H7 (cell line): Measurements from ENCODE around the gene UFD1. TPM values are rescaled to one million over a fixed set of nuclear protein-coding genes. Genes with fewer than 3 reads are reported as not detected.

Source experiments
- DNase-seq: peaks from one replicate; pipeline ENCODE4 v3.0.0; 2012
- H3K27me3 ChIP-seq: 2 replicates; pipeline ENCODE4 v1.6.0; 2011; ENCODE audit warnings: mild to moderate bottlenecking, low read length; ENCODE audit not compliant: control insufficient read depth, insufficient read depth
- H3K36me3 ChIP-seq: replicated peaks from 2 replicates; pipeline ENCODE4 v1.5.1; 2011; ENCODE audit warnings: low read length; ENCODE audit not compliant: control insufficient read depth, insufficient read depth
- H3K4me3 ChIP-seq: 2 replicates; pipeline ENCODE4 v1.5.1; 2011; ENCODE audit warnings: low read depth, mild to moderate bottlenecking, control low read depth, low read length, moderate library complexity; ENCODE audit not compliant: insufficient read depth
- total RNA-seq: library from RNA; depleted of rRNA; stranded (reverse); fragments of >200 nt; shearing (Covaris generic); gene quantifications from 2 replicates; pipeline ENCODE4 v1.2.3, GENCODE V29; 2014

Gene UFD1
- total RNA-seq, 1 experiment from 2014 or later = 61.3 TPM

GRCh38 chr22:19429950-19430889 lies 48.8 kb downstream of the UFD1 start:
- no peaks in the 10 kb centered on the region for H3K27me3 ChIP-seq
- peaks cover 4% of the 10 kb centered on the region for H3K36me3 ChIP-seq
- peak; percentile 54 for DNase-seq
- H3K4me3 ChIP-seq = peak overlapping the region; percentile 82

- no peaks in the 10 kb centered on the region; the same call in 1 of the 2 replicates for H3K36me3 ChIP-seq
- H3K4me3 ChIP-seq = no peak overlapping the region
- no peaks in the 10 kb centered on the region for H3K27me3 ChIP-seq
- DNase-seq = no peak
Observed at GRCh38 chr22:19424186-19424500, 54.9 kb downstream of the UFD1 start.

- DNase-seq = no peak
- Histone ChIP-seq H3K36me3 (no peaks in the 10 kb centered on the region; the same call in 1 of the 2 replicates), H3K27me3 (no peaks in the 10 kb centered on the region), H3K4me3 (no peak overlapping the region)
Observed at GRCh38 chr22:19422440-19423301, 56.3 kb downstream of the UFD1 start.

GRCh38 chr22:19420321-19420720 lies 58.7 kb downstream of the UFD1 start:
- Histone ChIP-seq H3K27me3 (no peaks in the 10 kb centered on the region), H3K36me3 (no peaks in the 10 kb centered on the region; the same call in 1 of the 2 replicates), H3K4me3 (no peak overlapping the region)
- no peak for DNase-seq

- no peak for DNase-seq
Observed at GRCh38 chr22:19419464-19420178, 59.4 kb downstream of the UFD1 start.

GRCh38 chr22:19419086-19419463 lies 59.9 kb downstream of the UFD1 start:
- H3K4me3 ChIP-seq = no peak overlapping the region
- no peaks in the 10 kb centered on the region for H3K36me3 ChIP-seq
- H3K27me3 ChIP-seq = no peaks in the 10 kb centered on the region
- DNase-seq = no peak

More at GRCh38 chr22:19419464-19420178, 59.4 kb downstream of the UFD1 start:
- H3K27me3 ChIP-seq = no peaks in the 10 kb centered on the region
- no peak overlapping the region for H3K4me3 ChIP-seq
- no peaks in the 10 kb centered on the region for H3K36me3 ChIP-seq

- peaks cover 11% of the 10 kb centered on the region for H3K36me3 ChIP-seq
- no peak for DNase-seq
- no peaks in the 10 kb centered on the region for H3K27me3 ChIP-seq
Observed at GRCh38 chr22:19412923-19413322, 66.1 kb downstream of the UFD1 start.

GRCh38 chr22:19412478-19412877 lies 66.5 kb downstream of the UFD1 start:
- Histone ChIP-seq H3K36me3 (peaks cover 15% of the 10 kb centered on the region), H3K4me3 (no peak overlapping the region), H3K27me3 (no peaks in the 10 kb centered on the region)
- DNase-seq = no peak

More at GRCh38 chr22:19412923-19413322, 66.1 kb downstream of the UFD1 start:
- H3K4me3 ChIP-seq = no peak overlapping the region

GRCh38 chr22:19411690-19412045 lies 67.3 kb downstream of the UFD1 start:
- H3K36me3 ChIP-seq = peaks cover 20% of the 10 kb centered on the region
- H3K4me3 ChIP-seq = no peak overlapping the region
- no peaks in the 10 kb centered on the region for H3K27me3 ChIP-seq
- DNase-seq = no peak

GRCh38 chr22:19410941-19411689 lies 67.9 kb downstream of the UFD1 start:
- no peak for DNase-seq
- Histone ChIP-seq H3K4me3 (no peak overlapping the region), H3K36me3 (peaks cover 24% of the 10 kb centered on the region), H3K27me3 (no peaks in the 10 kb centered on the region)

GRCh38 chr22:19407649-19408606 lies 71.1 kb downstream of the UFD1 start:
- no peak for DNase-seq
- H3K27me3 ChIP-seq = no peaks in the 10 kb centered on the region
- H3K36me3 ChIP-seq = peaks cover 26% of the 10 kb centered on the region
- H3K4me3 ChIP-seq = no peak overlapping the region

GRCh38 chr22:19406846-19407245 lies 72.1 kb downstream of the UFD1 start:
- H3K4me3 ChIP-seq = no peak overlapping the region
- DNase-seq = no peak
- H3K36me3 ChIP-seq = peaks cover 25% of the 10 kb centered on the region
- H3K27me3 ChIP-seq = no peaks in the 10 kb centered on the region

- DNase-seq = no peak
- peaks cover 26% of the 10 kb centered on the region for H3K36me3 ChIP-seq
Observed at GRCh38 chr22:19406281-19406811, 72.6 kb downstream of the UFD1 start.

More at GRCh38 chr22:19406281-19406811, 72.6 kb downstream of the UFD1 start:
- Histone ChIP-seq H3K27me3 (no peaks in the 10 kb centered on the region), H3K4me3 (no peak overlapping the region)
